NT2/D1 (cell line): ENCODE data around the gene TRAM1L1.

Source experiments
- DNase-seq: peaks from one replicate; pipeline ENCODE4 v3.0.0-alpha.2; 2011; ENCODE audit warnings: low read depth, low spot score
- H3K27me3 ChIP-seq: 2 replicates; pipeline ENCODE4 v1.6.0; 2011; ENCODE audit warnings: mild to moderate bottlenecking; ENCODE audit not compliant: insufficient read length, insufficient read depth
- H3K36me3 ChIP-seq: 2 replicates; pipeline ENCODE4 v1.6.1; 2011; ENCODE audit warnings: mild to moderate bottlenecking, low read length, mixed read lengths; ENCODE audit not compliant: insufficient read depth, insufficient read length
- H3K4me1 ChIP-seq: 2 replicates; pipeline ENCODE4 v1.5.1; 2011; ENCODE audit not compliant: insufficient read depth, insufficient read length
- H3K4me3 ChIP-seq: 2 replicates; pipeline ENCODE4 v1.5.1; 2011; ENCODE audit warnings: low read depth; ENCODE audit not compliant: insufficient read length
- H3K9ac ChIP-seq: 2 replicates; pipeline ENCODE4 v1.6.0; 2011; ENCODE audit warnings: low read depth; ENCODE audit not compliant: insufficient read length
- H3K9me3 ChIP-seq: 2 replicates; pipeline ENCODE4 v1.5.1; 2011; ENCODE audit warnings: mild to moderate bottlenecking, low read length; ENCODE audit not compliant: insufficient read depth
- SUZ12 ChIP-seq: IDR thresholded peaks from 2 replicates; pipeline ENCODE4 v1.6.1; 2011; ENCODE audit not compliant: insufficient read length, insufficient read depth; ENCODE audit errors: extremely low read depth
- YY1 ChIP-seq: IDR thresholded peaks from 2 replicates; pipeline ENCODE4 v1.6.1; 2011; ENCODE audit not compliant: insufficient read length, insufficient read depth
- ZNF274 ChIP-seq: IDR thresholded peaks from 2 replicates; pipeline ENCODE4 v1.6.1; 2011; ENCODE audit warnings: mild to moderate bottlenecking, low read depth, low read length

The TRAM1L1 gene

GRCh38 chr4:117063961-117064696 is 21.2 kb downstream of the TRAM1L1 start:
- H3K27me3 ChIP-seq = no peaks in the 10 kb centered on the region
- no peak overlapping the region for H3K4me3 ChIP-seq
- TF ChIP-seq ZNF274 = no peak
- no peak for TF ChIP-seq SUZ12
- no peak for TF ChIP-seq YY1
- 0 out of 2 replicates have a peak, but pooled peaks cover 7% of the 10 kb centered on the region for H3K9me3 ChIP-seq
- H3K4me1 ChIP-seq = no peaks in the 10 kb centered on the region
- H3K36me3 ChIP-seq = no peaks in the 10 kb centered on the region
- no peak for DNase-seq
- H3K9ac ChIP-seq = no peak overlapping the region

- Histone ChIP-seq H3K4me1 (no peaks in the 10 kb centered on the region), H3K9me3 (no peaks in the 10 kb centered on the region), H3K4me3 (no peak overlapping the region), H3K36me3 (no peaks in the 10 kb centered on the region), H3K9ac (no peak overlapping the region), H3K27me3 (no peaks in the 10 kb centered on the region)
- no peak for DNase-seq
- TF ChIP-seq SUZ12 (no peak), ZNF274 (no peak), YY1 (no peak)
Measured at GRCh38 chr4:117042962-117043361, 42.4 kb downstream of the TRAM1L1 start.
